DMS153 treated with DMSO at 0.1 percent for 48 hours (cell line): ENCODE results near the gene STAT3.
A peak's percentile ranks its signal among the peaks of the same experiment; 100 is the strongest.
"Not testable (repeated sequence)": the region's sequence is repeated elsewhere in the genome, so short reads cannot be mapped to it uniquely, and the experiment has no call there.

Experiments
- DNase-seq: peaks from one replicate; lab custom pipeline; 2025; ENCODE audit not compliant: unreplicated experiment; lab: John Stamatoyannopoulos, UW

The STAT3 gene

GRCh38 chr17:42409523-42410318, 21.5 kb upstream of the STAT3 start:
- no peak for DNase-seq

GRCh38 chr17:42408061-42408460, 19.8 kb upstream of the STAT3 start:
- DNase-seq, result no peak

- DNase-seq, result peak; percentile 74
Observed at GRCh38 chr17:42407289-42407836, 19.1 kb upstream of the STAT3 start.

- DNase-seq, result no peak
Observed at GRCh38 chr17:42406615-42407288, 18.5 kb upstream of the STAT3 start.

- DNase-seq, result peak; percentile 66
Observed at GRCh38 chr17:42405963-42406495, 17.8 kb upstream of the STAT3 start.

GRCh38 chr17:42405076-42405475, 16.8 kb upstream of the STAT3 start:
- DNase-seq, result no peak

GRCh38 chr17:42404326-42405055, 16.2 kb upstream of the STAT3 start:
- no peak for DNase-seq

- DNase-seq, result no peak
Observed at GRCh38 chr17:42403150-42403549, 14.9 kb upstream of the STAT3 start.

GRCh38 chr17:42402117-42402516, 13.9 kb upstream of the STAT3 start:
- DNase-seq, result no peak

GRCh38 chr17:42400844-42401375, 12.7 kb upstream of the STAT3 start:
- not testable (repeated sequence) for DNase-seq

GRCh38 chr17:42399948-42400843, 12.0 kb upstream of the STAT3 start:
- no peak for DNase-seq

GRCh38 chr17:42399121-42399520, 10.9 kb upstream of the STAT3 start:
- no peak for DNase-seq

- not testable (repeated sequence) for DNase-seq
Observed at GRCh38 chr17:42395601-42396000, 7.4 kb upstream of the STAT3 start.

- no peak for DNase-seq
Observed at GRCh38 chr17:42394838-42395237, 6.6 kb upstream of the STAT3 start.

- DNase-seq, result no peak
Observed at GRCh38 chr17:42392692-42393415, 4.6 kb upstream of the STAT3 start.

- not testable (repeated sequence) for DNase-seq
Observed at GRCh38 chr17:42391439-42391838, 3.2 kb upstream of the STAT3 start.

- no peak for DNase-seq
Observed at GRCh38 chr17:42389899-42390298, 1.7 kb upstream of the STAT3 start.

GRCh38 chr17:42389135-42389417, 834 bp upstream of the STAT3 start:
- no peak for DNase-seq

- peak; percentile 11 for DNase-seq
Observed at GRCh38 chr17:42387661-42388380, 421 bp downstream of the STAT3 start.
